ENCODE results near the gene THSD7B.

DNA sequence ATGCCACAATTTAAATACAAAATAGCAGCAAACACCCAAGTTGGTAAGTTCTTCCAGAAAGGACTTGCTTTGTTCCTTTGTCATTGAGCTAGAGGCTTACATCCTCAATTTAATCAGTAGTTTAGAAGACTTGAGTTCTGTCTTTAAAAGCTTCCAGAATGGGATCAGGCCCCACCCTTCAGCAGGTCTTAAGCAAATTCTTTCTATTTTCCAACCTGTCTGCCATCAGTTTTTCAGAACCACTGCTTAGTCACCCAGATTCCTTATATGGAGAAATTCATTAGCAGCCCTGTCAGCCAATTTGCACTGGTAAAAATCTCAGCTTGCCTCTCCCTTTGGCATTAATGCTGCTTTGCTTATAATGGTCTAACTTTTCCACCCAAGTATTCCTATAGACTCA is 935.3 kb downstream of the THSD7B start:
- TF ChIP-seq EZH2 (IDR thresholded peaks at IDR 0.05) = no peak
- no peak for TF ChIP-seq POLR2AphosphoS5 (IDR thresholded peaks at IDR 0.05; ENCODE audit: borderline replicate concordance, low read depth, low read length)
- TF ChIP-seq FOXP2 (optimal IDR thresholded peaks at IDR 0.05; ENCODE audit: control extremely low read depth, extremely low read length, insufficient read depth) = no peak
